Measurements from ENCODE around the gene KRTAP13-1. TPM values are rescaled to one million over a fixed set of nuclear protein-coding genes. Genes with fewer than 3 reads are reported as not detected.

KRTAP13-1 gene
- total and polyA plus RNA-seq, 2 donors (not counting 3 experiments of a cell fraction or from before 2014, with no cell fraction given), result not detected

DNA sequence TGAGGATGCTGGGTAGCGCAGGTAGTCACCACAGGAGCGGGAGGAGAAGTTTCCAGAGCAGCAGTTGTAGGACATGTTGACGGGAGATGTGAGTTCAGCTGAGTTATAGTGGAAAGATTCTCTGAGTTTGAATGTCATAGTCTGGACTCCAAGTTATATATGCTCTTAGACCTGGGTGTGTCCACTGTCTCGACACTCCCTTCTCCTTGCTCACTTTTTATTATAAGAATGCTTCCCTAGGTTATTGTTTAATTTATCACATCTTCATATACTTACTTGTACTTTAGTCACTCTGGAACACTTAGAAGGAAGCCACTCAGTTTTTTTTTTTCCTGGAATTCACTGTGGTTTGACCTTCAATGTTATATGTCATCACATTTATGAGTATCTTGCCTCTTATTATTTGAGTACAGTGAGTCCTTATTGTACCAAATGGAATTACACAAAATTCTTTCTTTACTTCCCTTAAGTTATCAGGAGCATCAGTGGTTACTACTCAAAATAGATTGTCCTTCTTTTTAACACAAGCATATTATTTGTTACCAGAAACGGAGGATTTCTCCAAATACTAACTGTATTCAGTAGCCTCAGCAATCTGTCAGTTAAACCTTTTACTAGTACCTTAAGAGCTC, 23.6 kb upstream of the KRTAP13-1 start, which contains the start of gene KRTAP13-2:
KRTAP13-2 (minus strand) TSS at position 133 of the 632 bp plus-strand sequence; CDS start at position 75, 58 bp downstream.
- H3K27ac ChIP-seq (ENCODE audit: insufficient read depth, low read depth, low read length), result no peak within 1 kb of the TSS
- no peak for TF ChIP-seq CTCF (IDR thresholded peaks at IDR 0.05; ENCODE audit: extremely low read depth in 1 of 2, insufficient read depth in 1 of 2, low read depth in 1 of 2, low read length in 2 of 2)
- TF ChIP-seq MYC (IDR thresholded peaks at IDR 0.05; ENCODE audit: low read depth, low read length), result no peak
- TF ChIP-seq POLR2A (IDR thresholded peaks at IDR 0.05; ENCODE audit: low read depth, low read length), result no peak
- TF ChIP-seq GATA2 (IDR thresholded peaks at IDR 0.05; ENCODE audit: insufficient read depth, insufficient read length, low read depth, low read length), result no peak
- no peak for TF ChIP-seq JUN (IDR thresholded peaks at IDR 0.05; ENCODE audit: borderline replicate concordance, insufficient read depth, insufficient read length, low read depth)
- DNase-seq (ENCODE audit: low read depth, low spot score), result no peak
- H3K9ac ChIP-seq (replicated peaks; ENCODE audit: extremely low read depth, insufficient read depth, low read length), result no peak within 1 kb of the TSS
- ChIA-PET POLR2A (no interaction called here), CTCF (no interaction called here)
- dilution Hi-C loops (cut with MboI; ENCODE audit: extremely low pct_ligation_motif_present, low sequenced_read_pairs), result no loop called here
- H3K36me3 ChIP-seq (ENCODE audit: control insufficient read depth in 2 of 2, extremely low read depth in 1 of 2, insufficient read depth in 2 of 2, low read length in 2 of 2), result no peaks in the 10 kb centered on the region
- no peak within 1 kb of the TSS for H2AFZ ChIP-seq (ENCODE audit: low read depth, low read length)
- intact Hi-C loops (cut with micrococcal nuclease), result no loop called here
- no peaks in the 10 kb centered on the region for H3K9me3 ChIP-seq (replicated peaks; ENCODE audit: control insufficient read depth, insufficient read depth, low read length)
- H3K4me3 ChIP-seq (replicated peaks in 1 of 3; ENCODE audit: insufficient read depth in 1 of 3, low read depth in 1 of 3, low read length in 3 of 3), result no peak within 1 kb of the TSS
- H3K9me1 ChIP-seq (replicated peaks; ENCODE audit: control insufficient read depth, extremely low read depth, insufficient read depth, low read length), result no peaks in the 10 kb centered on the region
- H4K20me1 ChIP-seq (replicated peaks; ENCODE audit: control insufficient read depth, extremely low read depth, insufficient read depth, low read length), result no peaks in the 10 kb centered on the region
- no peak for FAIRE-seq
- H3K27me3 ChIP-seq (ENCODE audit: control insufficient read depth in 2 of 2, insufficient read depth in 2 of 2, low read length in 2 of 2), result no peaks in the 10 kb centered on the region
- no peaks in the 10 kb centered on the region for H3K4me1 ChIP-seq (ENCODE audit: control insufficient read depth, extremely low read depth, insufficient read depth, low read length)
- no TSS peak for BruUV-seq (replicated peaks)
- H3K4me2 ChIP-seq (ENCODE audit: insufficient read depth, low read length), result no peak within 1 kb of the TSS
- no peaks in the 10 kb centered on the region for H3K79me2 ChIP-seq (ENCODE audit: control insufficient read depth, insufficient read depth, low read length)

DNA sequence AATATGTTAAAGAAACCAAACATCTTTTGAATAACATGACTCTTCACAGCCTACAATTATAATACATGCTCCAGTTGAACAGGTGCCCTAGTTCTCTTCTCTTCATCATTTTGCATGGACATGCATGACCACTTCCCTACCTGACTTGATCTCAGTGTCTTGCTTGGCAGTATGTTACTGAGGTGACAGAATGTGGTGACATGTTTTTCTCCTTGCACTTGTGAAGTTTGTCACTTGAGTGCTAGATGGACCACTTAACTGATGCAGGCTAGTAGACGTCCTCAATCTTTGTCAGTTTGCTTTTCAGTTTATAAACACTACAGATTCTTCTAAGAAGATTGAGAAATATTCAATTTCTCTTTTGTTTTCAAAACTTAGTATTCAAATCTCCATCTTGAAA, 13.6 kb upstream of the KRTAP13-1 start:
- intact Hi-C loops (cut with micrococcal nuclease) (no loop called here), dilution Hi-C loops (cut with MboI; ENCODE audit: extremely low pct_ligation_motif_present, low sequenced_read_pairs) (no loop called here)
- no peak overlapping the region for H3K4me2 ChIP-seq (ENCODE audit: insufficient read depth, low read length)
- DNase-seq (ENCODE audit: low read depth, low spot score) (no peak), FAIRE-seq (no peak)
- H2AFZ ChIP-seq (ENCODE audit: low read depth, low read length), result no peak overlapping the region
- no peaks in the 10 kb centered on the region for H3K36me3 ChIP-seq (ENCODE audit: control insufficient read depth in 2 of 2, extremely low read depth in 1 of 2, insufficient read depth in 2 of 2, low read length in 2 of 2)
- H3K27me3 ChIP-seq (ENCODE audit: control insufficient read depth in 2 of 2, insufficient read depth in 2 of 2, low read length in 2 of 2), result no peaks in the 10 kb centered on the region
- CTCF ChIA-PET, result no interaction called here
- BruUV-seq (replicated peaks), result no TSS peak
- no peaks in the 10 kb centered on the region for H3K79me2 ChIP-seq (ENCODE audit: control insufficient read depth, insufficient read depth, low read length)
- no peak overlapping the region for H3K27ac ChIP-seq (ENCODE audit: insufficient read depth, low read depth, low read length)
- H3K9me3 ChIP-seq (replicated peaks; ENCODE audit: control insufficient read depth, insufficient read depth, low read length), result peaks cover 2% of the 10 kb centered on the region
- no peaks in the 10 kb centered on the region for H3K9me1 ChIP-seq (replicated peaks; ENCODE audit: control insufficient read depth, extremely low read depth, insufficient read depth, low read length)
- POLR2A ChIA-PET, result no interaction called here
- no peak overlapping the region for H3K9ac ChIP-seq (replicated peaks; ENCODE audit: extremely low read depth, insufficient read depth, low read length)
- no peaks in the 10 kb centered on the region for H4K20me1 ChIP-seq (replicated peaks; ENCODE audit: control insufficient read depth, extremely low read depth, insufficient read depth, low read length)
- TF ChIP-seq POLR2AphosphoS5 (IDR thresholded peaks at IDR 0.05; ENCODE audit: insufficient read depth, low read depth, low read length) (no peak), MYC (IDR thresholded peaks at IDR 0.05; ENCODE audit: low read depth, low read length) (no peak), JUN (IDR thresholded peaks at IDR 0.05; ENCODE audit: borderline replicate concordance, insufficient read depth, insufficient read length, low read depth) (no peak), EZH2 (IDR thresholded peaks at IDR 0.05; ENCODE audit: borderline replicate concordance, low read depth, low read length, severe bottlenecking) (no peak), FOS (IDR thresholded peaks at IDR 0.05; ENCODE audit: borderline replicate concordance, insufficient read depth, low read length) (no peak), POLR2A (IDR thresholded peaks at IDR 0.05; ENCODE audit: low read depth, low read length) (no peak)
- TF ChIP-seq, protein P1, sequence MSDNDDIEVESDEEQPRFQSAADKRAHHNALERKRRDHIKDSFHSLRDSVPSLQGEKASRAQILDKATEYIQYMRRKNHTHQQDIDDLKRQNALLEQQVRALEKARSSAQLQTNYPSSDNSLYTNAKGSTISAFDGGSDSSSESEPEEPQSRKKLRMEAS (IDR thresholded peaks at IDR 0.05; ENCODE audit: insufficient read depth, insufficient read length), result no peak
- no peak overlapping the region for H3K4me3 ChIP-seq (replicated peaks in 1 of 3; ENCODE audit: insufficient read depth in 1 of 3, low read depth in 1 of 3, low read length in 3 of 3)
- no peaks in the 10 kb centered on the region for H3K4me1 ChIP-seq (ENCODE audit: control insufficient read depth, extremely low read depth, insufficient read depth, low read length)

All from endothelial cell of umbilical vein (primary cell).